NCI-H2081 (cell line): ENCODE data around the gene SLC9A7.

ENCODE experiments used
- DNase-seq, 2 experiments: peaks; one replicate each; lab custom pipeline; 2025; lab: John Stamatoyannopoulos, UW

The SLC9A7 gene

DNA sequence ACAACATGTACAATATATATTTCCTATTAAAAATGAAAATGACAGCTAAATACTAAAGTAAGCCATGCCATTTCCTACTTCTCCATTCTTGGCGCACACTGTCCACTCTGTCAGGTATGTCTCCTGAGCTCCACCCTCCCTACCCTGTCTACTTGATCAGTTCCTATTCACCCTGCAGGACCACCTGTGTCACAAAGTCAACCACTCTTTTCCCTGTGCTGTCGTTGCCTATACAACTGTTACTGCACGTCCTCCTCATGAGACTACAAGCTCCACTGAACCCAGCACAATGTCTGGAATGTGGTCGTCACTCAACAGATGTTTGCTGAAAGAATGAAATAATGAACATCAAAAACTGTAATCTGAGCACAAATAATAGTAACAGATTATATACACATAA is 54.9 kb downstream of the SLC9A7 start:
- DNase-seq = no peak

DNA sequence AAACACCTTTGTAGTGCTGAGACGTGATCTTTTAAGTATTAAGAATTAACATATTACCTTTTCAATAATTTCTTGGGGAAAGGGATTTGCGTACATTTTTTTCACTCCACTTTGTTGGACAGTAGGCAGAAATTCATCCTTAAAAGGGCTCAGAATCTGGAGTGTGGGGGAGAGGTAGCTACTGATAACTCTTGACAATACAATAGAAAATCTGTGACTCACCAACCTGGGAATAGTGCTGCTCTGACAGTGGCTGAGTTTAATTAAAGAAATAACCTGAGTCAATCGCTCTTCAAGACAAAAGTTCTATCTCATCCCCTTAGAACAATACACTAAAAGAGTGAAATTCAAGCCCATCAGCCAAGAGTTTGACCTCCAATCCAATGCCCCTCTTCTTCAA is 60.2 kb downstream of the SLC9A7 start:
- DNase-seq = no peak

DNA sequence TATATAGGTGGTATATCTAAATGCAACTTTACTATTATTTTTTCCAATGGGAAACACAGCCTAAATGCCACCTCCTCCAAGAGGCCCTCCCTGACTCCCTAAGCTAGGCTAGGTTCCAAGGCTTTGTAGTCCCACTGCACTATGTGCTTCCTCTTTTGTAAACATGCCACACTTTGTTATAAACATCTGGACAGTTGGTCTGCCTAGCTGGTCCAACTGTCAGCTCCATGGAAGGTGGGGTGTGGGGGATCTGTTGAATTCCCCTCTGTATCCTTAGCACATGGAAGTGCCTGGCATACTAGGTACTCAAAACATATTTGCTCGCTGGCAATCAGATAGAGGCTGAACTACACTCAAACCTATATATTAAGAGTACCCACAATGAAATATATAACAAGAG is 63.4 kb downstream of the SLC9A7 start:
- no peak for DNase-seq

DNA sequence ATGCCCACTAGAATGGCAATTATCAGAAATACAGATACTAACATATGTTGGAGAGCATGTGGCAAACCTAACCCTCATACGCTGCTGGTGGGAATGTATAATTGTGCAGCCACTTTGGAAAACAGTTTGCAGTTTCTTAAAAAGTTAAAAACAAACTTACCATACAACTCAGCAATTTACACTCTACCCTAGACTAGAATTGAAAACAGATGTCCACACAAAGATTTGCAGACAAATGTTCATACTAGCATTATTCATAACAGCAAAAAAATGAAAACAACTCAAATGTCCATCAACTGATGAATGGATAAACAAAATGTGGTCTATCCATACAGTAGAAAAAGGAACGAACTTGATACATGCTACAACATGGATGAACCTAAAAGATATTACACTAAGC is 64.4 kb downstream of the SLC9A7 start:
- no peak for DNase-seq

DNA sequence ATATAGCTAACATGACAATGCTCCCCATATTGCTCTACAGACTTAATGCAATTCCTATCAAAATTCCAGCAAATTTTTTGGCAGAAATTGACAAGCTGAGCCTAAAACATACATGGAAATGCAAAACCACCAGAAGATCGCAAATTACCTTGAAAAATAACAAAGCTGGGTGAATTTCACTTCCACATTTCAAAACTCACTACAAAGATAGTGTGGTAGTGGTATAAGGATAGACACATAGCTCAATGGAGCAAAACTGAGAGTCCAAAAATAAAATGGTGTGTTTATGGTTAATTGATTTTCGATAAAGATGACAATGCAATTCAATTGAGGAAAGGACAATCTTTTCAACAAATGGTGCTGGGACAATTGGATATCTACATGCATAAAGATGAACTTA is 65.8 kb downstream of the SLC9A7 start:
- DNase-seq = no peak

DNA sequence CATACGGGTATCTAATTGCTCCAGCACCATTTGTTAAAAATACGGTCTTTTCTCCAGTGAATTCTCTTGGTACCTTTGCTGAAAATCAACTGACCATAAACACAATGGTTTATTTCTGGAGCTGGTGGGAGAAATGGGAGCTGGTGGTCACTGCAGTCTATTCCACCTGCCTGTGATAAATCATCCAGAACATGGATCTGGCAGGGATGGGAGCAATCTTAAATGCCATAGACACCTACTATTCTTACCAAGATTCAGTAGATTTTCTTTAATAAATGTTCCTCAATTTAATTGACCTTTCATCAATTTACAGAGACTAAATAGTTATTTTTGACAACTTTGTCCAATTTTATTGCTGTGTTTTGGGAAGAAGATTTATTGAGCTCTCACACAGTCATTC is 68.1 kb downstream of the SLC9A7 start:
- no peak for DNase-seq

DNA sequence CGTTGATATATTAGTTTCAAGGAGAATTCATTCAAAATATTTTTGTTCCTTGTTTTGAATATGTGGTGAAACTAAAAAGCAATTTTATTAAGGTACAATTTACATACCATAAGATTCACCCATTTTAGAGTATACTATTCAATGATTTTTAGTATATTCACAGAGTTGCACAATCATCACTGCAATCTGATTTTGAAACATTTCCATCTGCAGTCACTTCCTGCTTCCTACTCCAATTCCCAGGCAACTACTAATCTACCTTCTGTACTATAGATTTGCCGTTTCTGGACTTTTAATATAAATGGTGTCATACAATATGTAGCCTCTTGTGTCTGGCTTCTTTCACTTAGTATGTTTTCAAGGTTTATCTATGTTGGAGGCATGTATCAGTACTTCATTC is 71.3 kb downstream of the SLC9A7 start:
- DNase-seq = no peak

DNA sequence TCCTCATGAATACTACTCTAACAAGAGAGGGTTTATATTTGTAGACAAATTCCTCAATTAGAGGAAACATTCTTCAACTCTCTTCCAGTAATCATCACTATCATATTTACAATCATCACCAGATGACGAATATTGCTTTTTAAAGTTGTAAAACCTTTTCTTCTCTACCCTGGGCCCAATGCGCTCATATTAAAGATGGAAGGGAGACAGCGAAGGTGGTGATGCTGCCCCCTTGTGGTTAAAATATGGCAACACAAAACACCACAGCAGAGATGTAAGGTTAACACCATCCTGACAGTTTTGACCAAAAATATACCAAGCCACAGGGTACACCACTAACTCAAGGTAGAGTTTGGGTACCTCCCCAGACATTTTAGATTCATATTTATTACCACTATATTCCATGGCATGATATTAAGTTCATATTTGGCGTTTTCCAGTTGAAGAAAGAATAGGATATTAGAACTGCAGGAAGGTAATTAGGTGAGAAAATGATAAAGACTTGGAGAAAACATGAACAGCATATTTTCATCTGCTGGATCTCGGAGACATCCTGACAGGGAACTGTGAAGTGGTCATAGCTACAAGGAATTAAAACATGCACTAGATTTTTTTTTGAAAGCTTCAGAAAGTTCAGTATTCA is 72.8 kb downstream of the SLC9A7 start:
- peak; percentile 16 to 27 for DNase-seq

- DNase-seq = no peak
Observed at GRCh38 chrX:46683048-46683447, 75.9 kb downstream of the SLC9A7 start.

GRCh38 chrX:46681849-46682248 is 77.1 kb downstream of the SLC9A7 start:
- no peak for DNase-seq

GRCh38 chrX:46678232-46678631 is 80.7 kb downstream of the SLC9A7 start:
- DNase-seq = no peak

- no peak for DNase-seq
Observed at GRCh38 chrX:46676399-46677356, 82.2 kb downstream of the SLC9A7 start.

GRCh38 chrX:46673620-46674359 is 85.1 kb downstream of the SLC9A7 start:
- no peak for DNase-seq

- no peak for DNase-seq
Observed at GRCh38 chrX:46670316-46670715, 88.6 kb downstream of the SLC9A7 start.

GRCh38 chrX:46666831-46667230 is 92.1 kb downstream of the SLC9A7 start:
- no peak for DNase-seq

DNA sequence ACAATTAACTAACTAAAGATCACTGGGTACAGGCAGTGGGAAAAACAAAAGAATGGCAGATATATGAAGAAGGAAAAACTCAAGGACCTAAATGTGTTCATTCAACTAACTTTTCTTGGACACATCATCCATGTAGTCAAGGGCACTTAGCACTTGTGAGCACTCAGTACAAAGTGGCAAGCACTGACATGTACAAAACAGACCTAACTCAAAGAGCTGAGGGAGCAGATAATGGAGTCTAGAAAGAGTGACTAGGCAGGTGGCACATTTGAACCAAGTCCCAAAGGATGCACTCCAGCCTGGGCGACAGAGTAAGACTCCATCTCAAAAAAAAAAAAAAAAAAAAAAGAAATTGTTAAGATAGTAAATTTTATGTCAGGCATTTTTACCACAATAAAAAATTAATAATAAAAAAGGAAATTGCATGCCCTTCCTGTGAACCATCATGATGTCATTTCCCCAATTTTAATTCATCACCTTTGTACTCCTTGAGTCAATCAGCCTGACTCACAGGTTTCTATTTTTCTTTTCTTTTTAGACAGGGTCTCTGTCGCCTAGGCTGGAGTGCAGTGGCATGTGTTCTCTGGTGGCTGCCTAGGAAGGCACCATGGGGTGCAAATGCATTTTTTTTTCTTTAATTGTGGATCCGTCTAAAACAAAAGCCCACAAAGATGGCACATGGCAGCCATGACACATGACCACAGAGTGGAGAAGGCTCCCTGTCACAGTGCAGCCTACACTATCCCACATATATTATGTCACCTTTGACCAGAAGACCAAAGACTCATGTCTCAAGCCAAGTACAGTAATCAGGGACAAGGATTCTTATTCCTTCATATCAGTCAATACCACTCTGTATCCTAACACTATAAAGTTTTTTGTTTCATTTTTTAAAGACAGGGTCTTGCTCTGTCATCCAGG is 93.4 kb downstream of the SLC9A7 start:
- DNase-seq = no peak

GRCh38 chrX:46662188-46662958 is 96.5 kb downstream of the SLC9A7 start:
- no peak for DNase-seq

GRCh38 chrX:46653482-46653881 is 105.4 kb downstream of the SLC9A7 start:
- no peak for DNase-seq

DNA sequence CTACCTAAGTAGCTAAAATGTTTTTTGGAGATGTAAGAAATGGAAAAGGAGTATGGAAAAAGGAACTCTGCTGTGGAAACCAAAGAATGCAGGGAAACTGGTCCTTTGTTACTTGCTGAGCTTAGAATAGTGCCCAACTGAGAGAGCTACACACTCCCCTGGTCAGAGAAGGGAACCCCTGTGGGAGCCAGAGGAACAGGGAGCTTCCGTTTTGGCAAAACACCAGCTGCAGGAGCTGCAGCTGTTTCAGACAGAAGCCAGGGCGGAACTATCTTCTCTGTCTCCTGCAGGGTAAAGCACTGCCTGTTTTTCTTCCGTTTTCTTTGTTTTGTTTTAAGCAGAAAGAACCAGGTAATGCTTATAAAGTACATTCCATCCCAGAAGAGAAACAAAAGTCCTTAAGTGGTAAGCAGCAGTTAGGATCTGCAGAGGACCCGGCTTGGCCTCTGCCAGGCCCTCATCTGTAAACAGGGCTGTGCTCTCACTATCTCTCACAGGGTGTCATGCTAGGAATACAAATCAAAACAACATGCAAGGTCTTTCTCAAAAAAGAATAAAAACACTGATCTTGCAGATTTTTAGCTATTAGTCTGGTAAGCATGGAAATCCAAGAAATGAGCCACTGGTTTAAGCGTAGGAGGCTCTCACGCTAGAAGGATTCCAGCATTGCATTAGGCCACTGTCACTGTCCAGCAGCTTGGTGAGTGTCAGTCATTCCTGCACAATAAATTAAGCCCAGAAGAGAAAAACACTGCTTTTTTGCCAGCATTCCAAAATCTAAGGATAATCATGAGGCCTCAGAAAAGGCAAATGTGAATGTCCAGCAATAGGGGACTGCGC is 109.3 kb downstream of the SLC9A7 start:
- peak; percentile 44 to 75 for DNase-seq

GRCh38 chrX:46648660-46649059 is 110.3 kb downstream of the SLC9A7 start:
- DNase-seq = no peak
